Measurements from ENCODE around the gene ARL5A.

- TF ChIP-seq CTCF (conservative IDR thresholded peaks at IDR 0.05; ENCODE audit: low read length) = no peak
- TF ChIP-seq EZH2phosphoT487 (IDR thresholded peaks at IDR 0.05; ENCODE audit: borderline replicate concordance, low read depth, low read length) = no peak
These were observed 32.0 kb upstream of the ARL5A start for GRCh38 chr2:151860210-151860609.
